Mesendoderm (in vitro differentiated cells): ENCODE measurements around the gene GRHL1.

Source experiments
- DNase-seq: peaks from one replicate; pipeline ENCODE4 v3.0.0; 2013
- H2AK5ac ChIP-seq: 2 replicates; pipeline ENCODE4 v1.6.1; 2013; ENCODE audit warnings: low read length, inconsistent platforms
- H2BK120ac ChIP-seq: 2 replicates; pipeline ENCODE4 v1.6.1; 2013; ENCODE audit warnings: low read depth, mild to moderate bottlenecking, low read length, moderate library complexity, mixed read lengths
- H2BK15ac ChIP-seq: replicated peaks from 2 replicates; pipeline ENCODE4 v1.6.1; 2013; ENCODE audit warnings: low read depth, mild to moderate bottlenecking, moderate library complexity
- H2BK5ac ChIP-seq: 2 replicates; pipeline ENCODE4 v1.6.1; 2013; ENCODE audit warnings: low read length, inconsistent platforms
- H3K18ac ChIP-seq: 2 replicates; pipeline ENCODE4 v1.6.1; 2013; ENCODE audit warnings: mild to moderate bottlenecking, low read length, mixed read lengths
- H3K23ac ChIP-seq: one replicate; pipeline ENCODE4 v1.6.1; 2013; ENCODE audit warnings: low read length
- H3K27ac ChIP-seq: 2 replicates; pipeline ENCODE4 v1.5.1; 2013; ENCODE audit warnings: low read depth, mild to moderate bottlenecking, inconsistent platforms, low read length, moderate library complexity
- H3K27me3 ChIP-seq: 2 replicates; pipeline ENCODE4 v1.6.1; 2013; ENCODE audit warnings: low read length, control low read depth, mild to moderate bottlenecking, inconsistent platforms; ENCODE audit not compliant: insufficient read depth, poor library complexity
- H3K36me3 ChIP-seq: 2 replicates; pipeline ENCODE4 v1.6.1; 2013; ENCODE audit warnings: low read length, inconsistent platforms; ENCODE audit not compliant: control insufficient read depth, insufficient read depth
- H3K4ac ChIP-seq: one replicate; pipeline ENCODE4 v1.6.1; 2013; ENCODE audit warnings: low read depth, mild to moderate bottlenecking, low read length, moderate library complexity
- H3K4me1 ChIP-seq: 2 replicates; pipeline ENCODE4 v1.6.1; 2013; ENCODE audit warnings: low read depth, low read length, inconsistent platforms; ENCODE audit not compliant: control insufficient read depth
- H3K4me2 ChIP-seq: 2 replicates; pipeline ENCODE4 v1.6.1; 2013; ENCODE audit warnings: low read length
- H3K4me3 ChIP-seq: 2 replicates; pipeline ENCODE4 v1.5.1; 2013; ENCODE audit warnings: mild to moderate bottlenecking, low read length
- H3K56ac ChIP-seq: one replicate; pipeline ENCODE4 v1.6.1; 2013; ENCODE audit warnings: low read length
- H3K79me1 ChIP-seq: 2 replicates; pipeline ENCODE4 v1.6.1; 2013; ENCODE audit warnings: low read length, inconsistent platforms
- H3K79me2 ChIP-seq: 2 replicates; pipeline ENCODE4 v1.6.1; 2013; ENCODE audit warnings: mild to moderate bottlenecking, low read length; ENCODE audit not compliant: control insufficient read depth, insufficient read depth
- H3K9ac ChIP-seq: 2 replicates; pipeline ENCODE4 v1.6.1; 2013; ENCODE audit warnings: low read length, inconsistent platforms
- H4K5ac ChIP-seq: one replicate; pipeline ENCODE4 v1.6.1; 2013; ENCODE audit warnings: low read length
- H4K8ac ChIP-seq: one replicate; pipeline ENCODE4 v1.6.1; 2013; ENCODE audit warnings: low read depth, mild to moderate bottlenecking, control low read depth, low read length, moderate library complexity
- WGBS: extraction: QIAGEN DNeasy Blood & Tissue Kit; methylation state at CpG from one replicate; pipeline ENCODE4 v1.1.7; 2013; ENCODE audit warnings: low lambda C conversion rate, missing lambda C conversion rate; ENCODE audit not compliant: insufficient coverage; ENCODE audit errors: extremely low coverage; 5-methylcytosine and 5-hydroxymethylcytosine counted together

GRHL1 gene

GRCh38 chr2:9937258-9937657 is 14.2 kb upstream of the GRHL1 start:
- Histone ChIP-seq H3K27ac (no peak overlapping the region), H3K56ac (no peak overlapping the region), H3K79me1 (no peaks in the 10 kb centered on the region), H4K5ac (no peak overlapping the region), H2BK120ac (no peak overlapping the region), H3K4ac (no peak overlapping the region), H3K18ac (no peak overlapping the region), H3K4me1 (peaks cover 2% of the 10 kb centered on the region), H3K23ac (no peak overlapping the region), H2AK5ac (no peak overlapping the region), H4K8ac (no peak overlapping the region), H3K79me2 (no peaks in the 10 kb centered on the region), H3K4me3 (no peak overlapping the region), H2BK5ac (no peak overlapping the region), H2BK15ac (no peak overlapping the region), H3K9ac (no peak overlapping the region), H3K27me3 (no peaks in the 10 kb centered on the region), H3K36me3 (no peaks in the 10 kb centered on the region), H3K4me2 (no peak overlapping the region)
- WGBS, result no CpG with 5 or more reads among the region's 4 CpGs
- DNase-seq, result no peak

GRCh38 chr2:9937968-9938367 is 13.5 kb upstream of the GRHL1 start:
- Histone ChIP-seq H3K79me1 (no peaks in the 10 kb centered on the region), H3K27ac (no peak overlapping the region), H3K23ac (no peak overlapping the region), H3K9ac (no peak overlapping the region), H3K4me1 (peaks cover 2% of the 10 kb centered on the region), H3K4me3 (no peak overlapping the region), H2BK120ac (no peak overlapping the region), H3K4me2 (no peak overlapping the region), H2AK5ac (no peak overlapping the region), H2BK15ac (no peak overlapping the region), H3K79me2 (no peaks in the 10 kb centered on the region), H2BK5ac (no peak overlapping the region), H4K5ac (no peak overlapping the region), H3K56ac (no peak overlapping the region), H4K8ac (no peak overlapping the region), H3K36me3 (no peaks in the 10 kb centered on the region), H3K4ac (no peak overlapping the region), H3K27me3 (no peaks in the 10 kb centered on the region), H3K18ac (no peak overlapping the region)
- WGBS, result no CpG with 5 or more reads among the region's 9 CpGs
- no peak for DNase-seq

- H3K56ac ChIP-seq, result no peak overlapping the region
- no CpG with 5 or more reads among the region's 9 CpGs for WGBS
- no peak overlapping the region for H3K27ac ChIP-seq
These were observed 11.7 kb upstream of the GRHL1 start for GRCh38 chr2:9939587-9940485.

GRCh38 chr2:9941196-9941995 is 10.1 kb upstream of the GRHL1 start:
- DNase-seq, result peak; percentile 21
- Histone ChIP-seq H3K79me1 (no peaks in the 10 kb centered on the region), H3K23ac (no peak overlapping the region), H3K79me2 (no peaks in the 10 kb centered on the region), H3K4me3 (no peak overlapping the region), H2AK5ac (no peak overlapping the region), H3K4me1 (peaks cover 2% of the 10 kb centered on the region), H3K56ac (no peak overlapping the region), H3K18ac (no peak overlapping the region), H3K4me2 (no peak overlapping the region), H3K4ac (no peak overlapping the region), H2BK15ac (no peak overlapping the region), H3K27ac (no peak overlapping the region), H4K8ac (no peak overlapping the region), H2BK120ac (no peak overlapping the region), H4K5ac (no peak overlapping the region), H2BK5ac (no peak overlapping the region), H3K36me3 (no peaks in the 10 kb centered on the region), H3K27me3 (no peaks in the 10 kb centered on the region), H3K9ac (no peak overlapping the region)
- no CpG with 5 or more reads among the region's 13 CpGs for WGBS

More at GRCh38 chr2:9939587-9940485, 11.7 kb upstream of the GRHL1 start:
- Histone ChIP-seq H3K79me1 (no peaks in the 10 kb centered on the region), H3K79me2 (no peaks in the 10 kb centered on the region), H2BK120ac (no peak overlapping the region), H3K23ac (no peak overlapping the region), H3K4me3 (no peak overlapping the region), H3K36me3 (no peaks in the 10 kb centered on the region), H3K18ac (no peak overlapping the region), H3K9ac (no peak overlapping the region), H3K4ac (no peak overlapping the region), H4K5ac (no peak overlapping the region), H3K27me3 (no peaks in the 10 kb centered on the region), H2BK5ac (no peak overlapping the region), H2AK5ac (no peak overlapping the region), H3K4me1 (peaks cover 2% of the 10 kb centered on the region), H3K4me2 (no peak overlapping the region), H4K8ac (no peak overlapping the region), H2BK15ac (no peak overlapping the region)
- DNase-seq, result no peak

- no peak overlapping the region for H2BK5ac ChIP-seq
- H3K56ac ChIP-seq, result no peak overlapping the region
- H2BK120ac ChIP-seq, result no peak overlapping the region
- WGBS, result no CpG with 5 or more reads among the region's 6 CpGs
- no peak for DNase-seq
- H3K79me1 ChIP-seq, result no peaks in the 10 kb centered on the region
- H3K36me3 ChIP-seq, result no peaks in the 10 kb centered on the region
- H3K4me2 ChIP-seq, result no peak overlapping the region
- H3K79me2 ChIP-seq, result no peaks in the 10 kb centered on the region
- no peak overlapping the region for H2BK15ac ChIP-seq
- no peak overlapping the region for H2AK5ac ChIP-seq
- H4K8ac ChIP-seq, result no peak overlapping the region
- H3K9ac ChIP-seq, result no peak overlapping the region
- H4K5ac ChIP-seq, result no peak overlapping the region
- no peak overlapping the region for H3K27ac ChIP-seq
- no peak overlapping the region for H3K18ac ChIP-seq
- H3K4me3 ChIP-seq, result no peak overlapping the region
- no peak overlapping the region for H3K4ac ChIP-seq
- H3K4me1 ChIP-seq, result peaks cover 2% of the 10 kb centered on the region
- no peaks in the 10 kb centered on the region for H3K27me3 ChIP-seq
- no peak overlapping the region for H3K23ac ChIP-seq
These were observed 9.5 kb upstream of the GRHL1 start for GRCh38 chr2:9941996-9942390.
